BLaER1 (cell line): Measurements from ENCODE around the gene BANP.
"Not testable (repeated sequence)": the region's sequence is repeated elsewhere in the genome, so short reads cannot be mapped to it uniquely, and the experiment has no call there.

ENCODE experiments used
- H3K27ac ChIP-seq: shearing (Covaris generic); formaldehyde crosslinking; 2 replicates; pipeline ENCODE4 v1.8.1; 2022
- H3K27me3 ChIP-seq: shearing (Covaris generic); formaldehyde crosslinking; 2 replicates; pipeline ENCODE4 v1.8.1; 2022
- H3K36me3 ChIP-seq: shearing (Covaris generic); formaldehyde crosslinking; 2 replicates; pipeline ENCODE4 v1.8.1; 2022
- H3K4me1 ChIP-seq: shearing (Covaris generic); formaldehyde crosslinking; 2 replicates; pipeline ENCODE4 v1.8.1; 2022
- H3K4me2 ChIP-seq: shearing (Covaris generic); formaldehyde crosslinking; 2 replicates; pipeline ENCODE4 v1.8.1; 2022
- H3K4me3 ChIP-seq: shearing (Covaris generic); formaldehyde crosslinking; 2 replicates; pipeline ENCODE4 v1.8.1; 2022
- H3K9ac ChIP-seq: shearing (Covaris generic); formaldehyde crosslinking; 2 replicates; pipeline ENCODE4 v1.8.1; 2022
- H3K9me3 ChIP-seq: shearing (Covaris generic); formaldehyde crosslinking; 2 replicates; pipeline ENCODE4 v1.8.1; 2022
- H4K20me1 ChIP-seq: shearing (Covaris generic); formaldehyde crosslinking; 2 replicates; pipeline ENCODE4 v1.8.1; 2022
- Cebpa-rat ChIP-seq: shearing (Covaris generic); IDR thresholded peaks from 2 replicates; pipeline ENCODE4 v1.8.1; 2022

Gene BANP

DNA sequence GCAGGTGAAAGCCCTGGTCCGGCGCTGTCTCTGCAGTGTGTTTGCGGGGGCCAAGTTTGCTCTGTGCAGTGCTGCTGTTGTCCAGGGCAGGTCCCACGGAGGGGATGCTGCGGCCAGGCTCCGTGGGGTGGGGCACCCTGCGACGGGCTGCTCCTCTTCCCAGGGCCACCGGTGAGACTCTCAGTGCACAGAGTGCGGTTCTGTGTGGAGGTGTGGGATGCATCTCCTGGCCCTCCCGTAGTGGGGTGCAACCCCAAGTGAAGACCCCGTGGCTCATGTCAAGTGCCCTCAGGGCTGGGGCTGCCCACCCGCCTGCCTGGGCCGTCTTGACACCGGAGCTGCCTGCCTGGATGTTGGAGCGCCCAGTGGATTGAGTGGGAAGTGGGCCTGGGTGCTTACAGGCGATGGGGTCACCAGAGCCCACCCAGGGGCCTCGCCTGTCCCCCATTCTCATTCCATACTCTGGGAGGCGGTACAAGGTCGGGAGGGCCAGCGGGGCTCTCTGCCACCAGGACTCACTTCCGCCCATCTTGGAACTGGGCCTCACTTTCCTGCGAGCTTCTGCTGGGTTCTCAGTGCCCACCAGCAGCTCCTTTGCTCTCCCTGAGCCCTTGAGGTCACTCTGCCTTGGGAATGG, 119.9 kb downstream of the BANP start:
- Histone ChIP-seq H3K4me1 (peaks cover 90% of the 10 kb centered on the region), H3K9me3 (no peaks in the 10 kb centered on the region), H3K27ac (peak overlapping the region; percentile 91; the same call in 1 of the 2 replicates), H3K4me3 (no peak overlapping the region), H3K9ac (no peak overlapping the region; the same call in 1 of the 2 replicates), H3K4me2 (peak overlapping the region; percentile 91), H3K27me3 (no peaks in the 10 kb centered on the region), H3K36me3 (peaks cover 29% of the 10 kb centered on the region), H4K20me1 (no peaks in the 10 kb centered on the region)
- TF ChIP-seq Cebpa-rat = no peak

DNA sequence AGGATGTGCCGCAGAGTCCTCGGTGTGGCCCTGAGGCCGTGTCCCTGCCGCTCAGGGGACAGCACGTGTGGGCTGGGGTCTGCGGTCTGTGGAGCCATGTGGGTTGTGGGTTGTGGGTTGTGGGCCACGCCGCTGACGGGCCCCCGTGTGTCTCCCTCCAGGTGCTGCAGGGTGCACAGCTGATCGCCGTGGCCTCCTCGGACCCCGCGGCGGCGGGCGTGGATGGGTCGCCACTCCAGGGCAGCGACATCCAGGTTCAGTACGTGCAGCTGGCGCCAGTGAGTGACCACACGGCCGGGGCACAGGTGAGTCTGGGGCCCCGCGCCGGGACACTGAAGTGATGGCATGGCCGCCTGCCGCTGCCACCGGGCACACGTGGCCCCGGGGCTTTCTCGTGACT, 120.7 kb downstream of the BANP start:
- no peaks in the 10 kb centered on the region for H3K27me3 ChIP-seq
- peaks cover 35% of the 10 kb centered on the region for H3K36me3 ChIP-seq
- H3K4me2 ChIP-seq = peak overlapping the region; percentile 91
- no peak overlapping the region for H3K4me3 ChIP-seq
- H3K9me3 ChIP-seq = no peaks in the 10 kb centered on the region
- no peaks in the 10 kb centered on the region for H4K20me1 ChIP-seq
- peak overlapping the region; percentile 91; the same call in 1 of the 2 replicates for H3K27ac ChIP-seq
- H3K9ac ChIP-seq = no peak overlapping the region; the same call in 1 of the 2 replicates
- peaks cover 90% of the 10 kb centered on the region for H3K4me1 ChIP-seq
- no peak for TF ChIP-seq Cebpa-rat

DNA sequence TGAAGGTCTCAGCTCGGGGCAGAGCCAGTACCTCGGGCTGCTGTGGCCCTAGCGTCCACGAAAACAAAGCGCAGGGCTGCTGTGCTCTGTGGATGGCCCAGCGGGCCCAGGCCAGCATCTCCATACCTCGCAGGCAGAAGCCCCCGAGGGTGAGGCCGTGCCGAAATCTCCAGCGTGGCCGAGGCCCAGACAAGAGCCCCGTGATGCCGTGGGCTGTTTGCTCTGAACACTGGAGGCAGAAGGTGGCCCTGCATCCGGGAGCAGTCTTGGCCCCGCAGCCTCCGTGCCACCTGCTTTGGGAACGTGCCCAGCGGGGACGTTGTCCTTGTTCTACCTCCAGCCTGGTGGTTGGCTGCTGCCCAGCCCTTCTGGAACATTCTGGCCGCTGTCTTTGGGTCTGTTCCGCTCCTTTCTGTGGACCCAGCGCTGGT, 121.4 kb downstream of the BANP start:
- H4K20me1 ChIP-seq = no peaks in the 10 kb centered on the region
- no peak overlapping the region for H3K4me3 ChIP-seq
- H3K27me3 ChIP-seq = no peaks in the 10 kb centered on the region
- H3K4me1 ChIP-seq = peaks cover 90% of the 10 kb centered on the region
- H3K4me2 ChIP-seq = peak overlapping the region; percentile 91; the same call in 1 of the 2 replicates
- no peaks in the 10 kb centered on the region for H3K9me3 ChIP-seq
- no peak for TF ChIP-seq Cebpa-rat
- peaks cover 35% of the 10 kb centered on the region for H3K36me3 ChIP-seq
- H3K27ac ChIP-seq = no peak overlapping the region
- no peak overlapping the region for H3K9ac ChIP-seq

DNA sequence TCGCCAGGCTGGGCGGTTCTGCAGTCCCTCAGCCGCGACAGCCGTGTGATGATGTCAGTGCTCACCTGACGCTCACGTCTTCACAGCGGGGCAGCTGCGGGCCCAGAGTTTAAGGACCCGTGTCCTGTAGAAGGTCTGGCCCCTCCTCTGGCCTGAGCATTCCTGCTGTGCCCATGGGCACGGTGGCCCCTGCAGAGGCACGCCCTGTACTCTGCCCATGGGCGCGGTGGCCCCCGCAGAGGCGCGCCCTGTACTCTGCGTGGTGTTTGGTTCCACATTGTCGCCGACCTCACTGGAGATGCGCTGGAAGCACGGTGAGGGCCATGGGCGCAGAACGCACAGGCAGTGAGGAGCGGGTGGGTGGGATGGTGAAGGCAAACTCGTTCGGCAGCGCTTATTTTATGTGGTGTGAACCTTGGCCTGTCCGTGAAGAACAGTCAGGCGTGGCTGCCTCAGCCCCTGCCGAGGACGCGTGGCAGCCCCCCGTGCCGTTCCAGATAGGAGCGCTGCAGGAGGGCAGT, 122.0 kb downstream of the BANP start:
- Histone ChIP-seq H3K4me1 (peaks cover 90% of the 10 kb centered on the region), H3K9me3 (no peaks in the 10 kb centered on the region), H3K36me3 (peaks cover 35% of the 10 kb centered on the region), H3K9ac (no peak overlapping the region), H3K27me3 (no peaks in the 10 kb centered on the region), H4K20me1 (no peaks in the 10 kb centered on the region), H3K4me2 (no peak overlapping the region), H3K27ac (no peak overlapping the region), H3K4me3 (no peak overlapping the region)
- no peak for TF ChIP-seq Cebpa-rat

DNA sequence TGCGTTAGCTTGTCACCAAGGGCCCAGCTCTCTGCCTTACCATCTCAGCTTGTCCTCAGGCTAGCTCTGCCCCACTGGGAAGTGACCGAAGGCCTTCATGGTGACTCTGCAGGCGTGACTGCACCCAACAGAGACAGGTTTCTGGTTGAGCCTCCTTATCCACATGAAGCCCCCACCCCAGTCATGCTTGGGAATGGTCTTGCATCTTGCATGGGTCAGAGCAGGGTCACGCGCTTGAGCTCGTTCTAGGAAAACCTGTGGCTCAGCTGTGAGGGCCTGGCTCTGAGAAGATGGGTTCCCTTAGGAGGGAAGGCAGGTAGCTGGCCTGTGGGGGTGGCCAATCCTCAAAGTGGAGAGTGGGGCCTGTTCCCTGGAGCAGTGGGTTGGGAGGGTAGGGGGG, 122.8 kb downstream of the BANP start:
- Histone ChIP-seq H4K20me1 (no peaks in the 10 kb centered on the region), H3K4me1 (peaks cover 90% of the 10 kb centered on the region), H3K27me3 (no peaks in the 10 kb centered on the region), H3K4me3 (no peak overlapping the region), H3K9ac (no peak overlapping the region), H3K4me2 (no peak overlapping the region), H3K27ac (no peak overlapping the region), H3K36me3 (peaks cover 35% of the 10 kb centered on the region), H3K9me3 (no peaks in the 10 kb centered on the region)
- TF ChIP-seq Cebpa-rat = no peak

DNA sequence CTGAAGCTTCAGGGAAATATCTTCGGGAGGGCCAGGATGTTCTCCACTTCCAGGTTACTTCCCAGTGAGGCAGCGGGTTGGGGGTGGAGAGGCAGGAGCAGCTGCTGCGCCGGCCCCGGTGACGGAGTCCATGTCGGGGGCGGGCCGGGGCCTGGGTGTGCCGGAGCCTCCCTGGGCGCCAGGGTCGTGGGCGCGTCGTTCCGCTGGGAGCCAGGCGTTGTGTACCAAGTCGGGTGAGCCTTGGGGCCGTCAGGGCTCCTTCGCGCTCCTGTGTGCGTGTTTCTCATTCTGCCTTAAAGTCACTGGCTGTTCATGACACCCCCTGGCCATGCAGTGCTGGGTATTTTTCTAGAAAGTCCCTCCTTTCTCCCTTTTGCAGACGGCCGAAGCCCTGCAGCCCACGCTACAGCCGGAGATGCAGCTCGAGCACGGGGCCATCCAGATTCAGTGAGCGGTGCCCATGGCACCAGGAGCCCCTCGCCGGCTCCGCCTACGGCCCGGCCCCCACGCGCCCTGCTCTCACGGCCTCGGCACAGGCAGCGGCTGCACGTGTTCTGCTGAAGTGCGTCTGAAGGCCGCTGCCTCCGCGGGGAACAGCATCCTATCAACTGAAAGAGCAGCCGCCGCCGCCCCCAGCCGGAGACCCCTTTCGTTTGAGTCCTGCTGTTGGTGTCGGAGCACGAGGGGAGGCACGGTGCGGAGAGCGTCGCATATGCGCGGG, 125.1 kb downstream of the BANP start:
- H3K4me3 ChIP-seq = no peak overlapping the region
- H3K27me3 ChIP-seq = no peaks in the 10 kb centered on the region
- H3K4me2 ChIP-seq = peak overlapping the region; percentile 88
- H3K27ac ChIP-seq = peak overlapping the region; percentile 86
- H3K36me3 ChIP-seq = peaks cover 35% of the 10 kb centered on the region
- no peaks in the 10 kb centered on the region for H4K20me1 ChIP-seq
- H3K4me1 ChIP-seq = peaks cover 67% of the 10 kb centered on the region
- no peak overlapping the region for H3K9ac ChIP-seq
- no peaks in the 10 kb centered on the region for H3K9me3 ChIP-seq
- TF ChIP-seq Cebpa-rat = no peak

DNA sequence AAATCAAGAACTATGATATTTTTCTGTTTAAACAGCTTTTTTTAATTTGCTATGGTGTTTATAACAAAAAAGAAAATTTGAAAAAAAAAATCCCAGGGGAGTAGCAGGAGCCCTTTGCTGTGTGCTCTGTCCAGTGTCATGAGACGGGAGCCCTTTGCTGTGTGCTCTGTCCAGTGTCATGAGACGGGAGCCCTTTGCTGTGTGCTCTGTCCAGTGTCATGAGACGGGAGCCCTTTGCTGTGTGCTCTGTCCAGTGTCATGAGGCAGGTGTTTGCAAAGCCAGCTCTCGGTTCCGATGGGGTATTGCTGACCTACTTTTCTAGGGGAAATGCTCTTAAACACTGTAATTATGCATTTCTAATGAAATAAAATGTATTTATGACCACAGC, 125.7 kb downstream of the BANP start:
- Histone ChIP-seq H3K4me2 (peak overlapping the region; percentile 88), H3K9ac (peak overlapping the region; percentile 72; the same call in 1 of the 2 replicates), H3K4me3 (peak overlapping the region; percentile 45; the same call in 1 of the 2 replicates), H3K36me3 (peaks cover 35% of the 10 kb centered on the region), H3K27ac (peak overlapping the region; percentile 86), H3K4me1 (peaks cover 61% of the 10 kb centered on the region)
- H3K27me3 ChIP-seq, H4K20me1 ChIP-seq, H3K9me3 ChIP-seq: not testable (repeated sequence)

DNA sequence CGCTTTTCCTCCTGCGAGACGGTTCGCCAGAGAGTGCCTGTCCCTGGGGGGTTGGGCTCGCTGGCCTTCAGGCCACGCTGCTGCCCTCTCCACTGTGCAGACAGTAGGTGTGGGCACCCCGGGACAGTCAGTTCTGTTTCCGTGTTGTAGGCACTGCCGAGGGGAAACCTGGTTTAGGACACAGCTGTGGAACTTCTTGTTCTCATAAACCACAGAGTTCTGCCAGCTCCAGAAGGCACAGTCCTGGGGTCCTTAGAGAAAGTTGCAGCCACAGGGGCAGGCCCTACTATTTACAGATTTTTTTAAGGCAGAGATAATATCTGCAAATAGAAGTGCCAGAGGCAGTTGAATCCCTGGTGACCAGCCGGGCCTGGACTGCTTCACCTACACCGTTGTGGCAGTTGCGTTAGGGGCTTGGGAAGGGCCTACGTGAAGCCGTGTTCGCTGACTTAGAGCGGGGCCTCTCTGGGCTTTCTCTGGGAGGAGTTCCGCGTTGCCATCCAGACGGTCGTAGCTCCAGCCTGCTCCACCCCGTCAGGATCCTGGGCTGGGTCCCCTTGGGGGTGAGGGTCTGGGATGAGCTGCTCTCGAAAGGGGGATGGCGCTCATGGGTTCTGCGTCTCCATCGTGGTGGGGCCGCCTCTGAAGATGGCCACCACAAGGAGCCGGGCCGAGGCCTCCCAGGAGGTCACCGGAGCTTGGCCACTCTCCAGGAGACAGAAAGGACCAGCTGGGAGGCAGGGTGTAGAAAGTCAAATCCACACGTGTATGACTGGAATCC, 126.3 kb downstream of the BANP start:
- Histone ChIP-seq H4K20me1 (no peaks in the 10 kb centered on the region), H3K4me2 (peak overlapping the region; percentile 88), H3K27me3 (no peaks in the 10 kb centered on the region), H3K9me3 (no peaks in the 10 kb centered on the region), H3K4me1 (peaks cover 59% of the 10 kb centered on the region), H3K36me3 (peaks cover 31% of the 10 kb centered on the region), H3K27ac (peak overlapping the region; percentile 86), H3K4me3 (peak overlapping the region; percentile 45), H3K9ac (peak overlapping the region; percentile 72)
- TF ChIP-seq Cebpa-rat = no peak

DNA sequence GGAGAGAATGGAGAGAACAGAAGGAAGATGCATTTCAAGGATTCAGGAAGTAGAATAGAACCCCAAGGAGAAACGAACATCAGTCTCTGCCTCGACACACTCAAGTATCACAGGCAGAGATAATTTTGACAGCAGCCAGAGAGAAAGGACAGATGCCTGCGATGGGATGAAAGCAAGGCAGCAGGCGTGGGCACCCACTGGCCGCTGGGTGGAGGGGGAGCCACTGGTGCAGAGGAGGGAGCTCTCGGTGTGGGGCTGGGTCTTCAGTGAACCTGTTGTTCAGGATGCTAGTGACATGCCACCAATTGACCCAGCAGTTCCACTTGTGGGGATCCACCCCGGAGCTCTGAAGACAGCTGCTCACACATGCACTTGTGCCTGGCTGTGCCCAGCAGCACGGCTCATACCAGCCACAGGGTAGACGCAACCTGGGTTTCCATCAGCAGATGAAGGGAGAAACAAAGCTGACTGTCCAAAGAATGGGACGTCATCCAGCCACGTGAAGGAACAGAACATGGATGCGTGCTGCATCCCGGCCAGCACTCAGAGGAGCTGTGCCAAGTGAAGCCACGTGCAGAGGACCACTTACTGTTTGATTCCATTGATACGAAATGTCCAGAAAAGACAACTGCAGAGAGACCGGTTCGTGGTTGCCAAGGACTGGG, 127.0 kb downstream of the BANP start:
- Histone ChIP-seq H3K9me3 (no peaks in the 10 kb centered on the region), H3K4me2 (peak overlapping the region; percentile 88), H3K36me3 (peaks cover 29% of the 10 kb centered on the region), H3K4me1 (peaks cover 60% of the 10 kb centered on the region), H4K20me1 (no peaks in the 10 kb centered on the region), H3K4me3 (peak overlapping the region; percentile 45), H3K27ac (peak overlapping the region; percentile 86), H3K9ac (peak overlapping the region; percentile 72), H3K27me3 (no peaks in the 10 kb centered on the region)
- no peak for TF ChIP-seq Cebpa-rat
